AG10803 (cell line): ENCODE measurements around the gene NPBWR2.

Experiments
- DNase-seq: peaks from one replicate; pipeline ENCODE4 v3.0.0; 2010; ENCODE audit warnings: low read depth
- H3K4me3 ChIP-seq: 2 replicates; pipeline ENCODE4 v1.5.1; 2011; ENCODE audit warnings: mild to moderate bottlenecking, low read length, control low read depth
- CTCF ChIP-seq: conservative IDR thresholded peaks from 2 replicates; pipeline ENCODE4 v1.5.1; 2011; ENCODE audit warnings: mild to moderate bottlenecking, low read length, control low read depth, inconsistent platforms

The NPBWR2 gene

DNA sequence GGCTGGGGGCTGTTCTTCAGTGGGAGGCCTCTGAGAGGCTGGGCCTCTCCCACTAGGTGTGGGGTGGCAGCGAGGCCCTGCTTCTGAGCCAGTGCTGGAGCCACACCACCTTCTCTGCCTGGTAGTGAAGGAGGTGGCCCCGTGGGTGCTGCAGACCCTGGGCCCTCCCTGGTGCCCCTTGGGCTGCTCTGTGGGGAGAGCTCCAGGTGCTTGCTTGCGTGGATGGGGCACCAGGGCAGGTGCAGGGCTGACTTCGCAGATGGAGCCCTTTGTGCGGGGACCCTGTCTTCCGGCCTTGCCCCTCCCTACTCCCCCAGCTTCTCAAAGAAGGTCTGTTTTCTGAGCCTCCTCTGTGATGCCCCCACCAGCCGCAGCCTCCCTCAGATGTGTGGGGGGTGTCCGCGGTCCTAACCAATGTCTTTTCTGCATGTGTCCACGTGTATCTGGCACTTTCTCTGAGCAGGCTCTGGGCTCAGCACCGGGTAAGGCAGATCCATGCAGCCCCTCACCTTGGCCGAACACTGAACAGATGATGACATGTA lies 39.6 kb upstream of the NPBWR2 start:
- no peak overlapping the region for H3K4me3 ChIP-seq
- no peak for TF ChIP-seq CTCF
- no peak for DNase-seq

- H3K4me3 ChIP-seq, result no peak overlapping the region
- no peak for TF ChIP-seq CTCF
- no peak for DNase-seq
Measured at GRCh38 chr20:64146301-64146935, 39.1 kb upstream of the NPBWR2 start.

DNA sequence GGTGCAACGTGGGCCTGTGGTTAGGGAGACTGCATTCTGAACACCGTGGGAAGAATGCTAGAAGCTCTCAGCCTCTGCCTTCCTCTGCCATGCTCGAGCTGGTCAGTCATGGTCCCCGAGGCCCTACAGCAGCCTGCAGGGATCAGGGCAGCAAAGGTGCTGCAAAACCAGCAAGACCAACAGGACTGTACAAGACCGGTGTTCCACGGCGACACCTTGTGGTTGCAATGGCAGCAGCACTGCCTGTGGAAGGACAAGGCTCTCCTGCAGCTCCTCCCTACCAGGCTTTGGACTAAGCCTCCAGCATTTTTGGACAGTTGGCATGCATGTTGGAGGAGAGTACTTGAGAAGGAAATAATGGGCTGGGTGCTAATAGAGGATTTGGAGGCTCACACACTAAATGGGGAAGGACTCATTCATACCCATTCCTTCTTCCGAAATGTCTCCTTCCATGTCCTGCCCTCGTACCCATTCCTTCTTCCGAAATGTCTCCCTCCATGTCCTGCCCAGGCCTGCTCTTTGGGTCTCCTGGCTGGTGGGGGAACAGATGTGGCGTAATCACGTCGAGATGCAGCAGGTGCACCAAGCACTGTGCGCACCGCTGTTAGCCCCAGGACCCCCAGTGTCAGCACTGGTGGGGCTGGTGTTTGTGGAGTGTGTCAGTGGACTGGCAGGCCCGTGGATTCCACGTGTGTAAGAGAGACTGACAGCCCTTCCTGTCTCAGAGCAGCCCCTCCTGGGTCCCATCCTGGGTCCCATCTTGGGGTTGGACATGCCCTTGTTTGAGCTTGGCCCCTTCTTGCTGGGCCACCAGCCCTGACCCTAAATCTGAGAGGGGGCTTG lies 38.3 kb upstream of the NPBWR2 start:
- DNase-seq, result no peak
- H3K4me3 ChIP-seq, result no peak overlapping the region
- TF ChIP-seq CTCF, result no peak

DNA sequence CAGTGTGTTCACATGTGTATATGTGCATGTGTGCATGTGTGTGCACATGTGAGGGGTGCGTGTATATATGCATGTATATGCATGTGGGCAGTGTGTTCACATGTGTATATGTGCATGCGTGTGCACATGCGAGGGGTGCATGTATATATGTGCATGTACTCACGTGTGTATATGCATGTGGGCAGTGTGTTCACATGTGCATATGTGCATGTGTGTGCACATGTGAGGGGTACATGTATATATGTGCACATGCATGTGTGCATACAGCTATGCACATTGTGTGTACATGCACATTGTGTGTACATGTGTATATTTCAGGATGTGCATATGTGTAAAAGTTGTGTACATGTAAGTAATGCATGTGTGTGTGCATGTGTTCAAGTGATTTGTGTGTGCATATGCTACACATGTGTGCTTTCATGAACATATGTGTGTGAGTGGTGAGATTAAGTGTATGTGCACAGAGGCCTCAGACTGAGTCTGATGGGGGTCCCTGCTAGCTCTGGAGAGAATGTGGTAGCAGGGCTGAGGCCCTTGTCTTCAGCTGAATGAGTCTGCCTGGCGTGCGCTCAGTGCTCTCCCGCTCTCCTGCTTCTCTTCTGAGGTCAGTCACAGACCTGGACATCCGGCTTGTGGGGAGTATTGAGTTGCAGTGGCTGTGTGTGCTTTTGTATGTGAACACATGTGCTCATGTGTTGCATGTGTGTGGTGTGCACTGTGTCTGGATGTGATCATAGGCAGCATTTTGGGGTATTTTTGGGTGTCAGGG lies 37.0 kb upstream of the NPBWR2 start:
- no peak for TF ChIP-seq CTCF
- DNase-seq, result no peak
- H3K4me3 ChIP-seq, result no peak overlapping the region

GRCh38 chr20:64143018-64143801 lies 35.8 kb upstream of the NPBWR2 start:
- no peak overlapping the region for H3K4me3 ChIP-seq
- TF ChIP-seq CTCF, result no peak
- no peak for DNase-seq

- H3K4me3 ChIP-seq, result no peak overlapping the region
- no peak for DNase-seq
- no peak for TF ChIP-seq CTCF
Measured at GRCh38 chr20:64142590-64142989, 35.2 kb upstream of the NPBWR2 start.
